Measurements from ENCODE around the gene TEX22.
"Not testable (repeated sequence)": the region's sequence is repeated elsewhere in the genome, so short reads cannot be mapped to it uniquely, and the experiment has no call there.

Gene TEX22

GRCh38 chr14:105358140-105358846 lies 40.0 kb upstream of the TEX22 start:
- TF ChIP-seq CTCF (conservative IDR thresholded peaks at IDR 0.05; ENCODE audit: low read depth, low read length), result no peak
- no peak for DNase-seq (ENCODE audit: low read depth)

GRCh38 chr14:105358943-105359342 lies 39.4 kb upstream of the TEX22 start:
- H3K4me3 ChIP-seq (ENCODE audit: low read depth, low read length), result no peak overlapping the region
- no peak for DNase-seq (ENCODE audit: low read depth)
- TF ChIP-seq CTCF (conservative IDR thresholded peaks at IDR 0.05; ENCODE audit: low read depth, low read length), result no peak

More at GRCh38 chr14:105358140-105358846, 40.0 kb upstream of the TEX22 start:
- no peak overlapping the region for H3K4me3 ChIP-seq (ENCODE audit: low read depth, low read length)

DNA sequence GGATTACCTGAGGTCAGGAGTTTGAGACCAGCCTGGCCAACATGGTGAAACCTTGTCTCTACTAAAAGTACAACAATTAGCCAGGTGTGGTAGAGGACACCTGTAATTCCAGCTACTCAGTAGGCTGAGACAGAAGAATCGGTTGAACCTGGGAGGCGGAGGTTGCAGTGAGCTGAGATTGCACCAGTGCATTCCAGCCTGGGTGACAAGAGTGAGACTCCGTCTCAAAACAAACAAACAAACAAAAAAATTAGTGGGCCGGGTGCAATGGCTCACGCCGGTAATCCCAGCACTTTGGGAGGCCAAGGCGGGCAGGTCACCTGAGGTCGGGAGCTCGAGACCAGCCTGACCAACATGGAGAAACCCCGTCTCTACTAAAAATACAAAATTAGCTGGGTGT lies 36.9 kb upstream of the TEX22 start:
- H3K4me3 ChIP-seq (ENCODE audit: low read depth, low read length); DNase-seq (ENCODE audit: low read depth): not testable (repeated sequence)

- DNase-seq (ENCODE audit: low read depth), result peak; percentile 37
- peak overlapping the region; percentile 17 for H3K4me3 ChIP-seq (ENCODE audit: low read depth, low read length)
- TF ChIP-seq CTCF (conservative IDR thresholded peaks at IDR 0.05; ENCODE audit: low read depth, low read length), result no peak
Measured at GRCh38 chr14:105363847-105364708, 34.3 kb upstream of the TEX22 start.

DNA sequence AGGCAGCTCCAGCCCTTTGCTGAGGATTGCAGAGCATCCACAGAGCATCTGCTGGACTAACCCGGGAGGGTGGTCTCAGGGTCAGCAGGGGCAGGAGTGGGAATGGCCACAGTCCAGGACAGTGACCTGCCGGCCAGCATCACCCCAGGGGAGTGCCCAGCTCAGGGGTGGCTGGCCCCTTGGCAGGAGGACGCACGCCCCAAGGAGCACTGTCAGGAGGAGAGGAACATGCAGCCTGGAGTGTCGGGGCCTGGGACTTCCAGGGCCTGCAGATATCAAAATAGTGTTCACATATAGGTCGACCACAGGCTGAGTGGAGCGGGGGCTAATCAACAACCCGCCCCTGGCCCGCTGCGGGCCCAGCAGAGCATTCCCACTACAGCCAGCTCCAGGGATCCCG lies 33.2 kb upstream of the TEX22 start:
- no peak for TF ChIP-seq CTCF (conservative IDR thresholded peaks at IDR 0.05; ENCODE audit: low read depth, low read length)
- DNase-seq (ENCODE audit: low read depth), result no peak
- no peak overlapping the region for H3K4me3 ChIP-seq (ENCODE audit: low read depth, low read length)

- DNase-seq (ENCODE audit: low read depth), result no peak
- no peak for TF ChIP-seq CTCF (conservative IDR thresholded peaks at IDR 0.05; ENCODE audit: low read depth, low read length)
- H3K4me3 ChIP-seq (ENCODE audit: low read depth, low read length), result no peak overlapping the region
Measured at GRCh38 chr14:105365681-105366080, 32.7 kb upstream of the TEX22 start.

GRCh38 chr14:105366386-105367074 lies 31.8 kb upstream of the TEX22 start:
- no peak for DNase-seq (ENCODE audit: low read depth)
- TF ChIP-seq CTCF (conservative IDR thresholded peaks at IDR 0.05; ENCODE audit: low read depth, low read length), result no peak
- H3K4me3 ChIP-seq (ENCODE audit: low read depth, low read length), result no peak overlapping the region

Data from choroid plexus epithelial cell (primary cell).